Prostate gland (tissue), 2 donors: ENCODE measurements around the gene NPBWR2. TPM values are rescaled to one million over a fixed set of nuclear protein-coding genes. Genes with fewer than 3 reads are reported as not detected.
"Not testable (repeated sequence)": the region's sequence is repeated elsewhere in the genome, so short reads cannot be mapped to it uniquely, and the experiment has no call there.

Experiments used
- DNase-seq: peaks from one replicate; pipeline ENCODE4 v3.0.0-alpha.2; 2019; ENCODE audit warnings: low spot score
- H3K27ac ChIP-seq, 2 donors: fragments of 200-600 bp; sonication (generic); 2 replicates each; pipeline ENCODE4 v1.5.1; 2017 to 2019
- H3K27me3 ChIP-seq: fragments of 200-600 bp; sonication (generic); replicated peaks from 2 replicates; pipeline ENCODE4 v1.5.1; 2019; ENCODE audit not compliant: insufficient read depth
- H3K36me3 ChIP-seq, 2 donors: fragments of 200-600 bp; sonication (generic); 1 replicate in 1 of 2; 2 replicates in 1 of 2; pipeline versions ENCODE4 v1.5.1 to v1.8.1; 2017 to 2019
- H3K4me1 ChIP-seq: fragments of 200-600 bp; sonication (generic); replicated peaks from 2 replicates; pipeline ENCODE4 v1.5.1; 2019
- H3K4me3 ChIP-seq, 2 donors: fragments of 200-600 bp; sonication (generic); 2 replicates each; pipeline ENCODE4 v1.5.1; 2017 to 2019
- H3K9me3 ChIP-seq: fragments of 200-600 bp; sonication (generic); 2 replicates; pipeline ENCODE4 v1.5.1; 2017
- CTCF ChIP-seq, 4 experiments: fragments of 200-600 bp in 2 of 4; fragments of 450-650 bp in 2 of 4; sonication (generic) in 2 of 4; IDR thresholded peaks; 1 replicate in 3 of 4; 2 replicates in 1 of 4; pipeline ENCODE4 v1.5.1; 2016 to 2019; ENCODE audit warnings: antibody characterized with exemption in 4 of 4, mild to moderate bottlenecking in 2 of 4, moderate library complexity in 2 of 4
- POLR2A ChIP-seq: fragments of 450-650 bp; IDR thresholded peaks from one replicate; pipeline ENCODE4 v1.6.1; 2016; ENCODE audit warnings: antibody characterized with exemption, mild to moderate bottlenecking
- POLR2AphosphoS5 ChIP-seq: sonication (generic); formaldehyde crosslinking; IDR thresholded peaks from one replicate; pipeline ENCODE4 v1.6.1; 2017; ENCODE audit warnings: antibody characterized with exemption
- WGBS: methylation state at CpG from one replicate; pipeline ENCODE4 v1.1.5; 2018; 5-methylcytosine and 5-hydroxymethylcytosine counted together
- intact Hi-C: fragments of 100-400 bp; cut with DNase I; formaldehyde crosslinking; loops from one replicate; pipeline ENCODE4 v1.14.2; 2022
- total RNA-seq, 2 donors: library from RNA; depleted of rRNA; stranded (reverse); fragments of >200 nt; gene quantifications; one replicate each; pipeline ENCODE4 v1.1.0, GENCODE V29; 2016

NPBWR2 gene
- total RNA-seq, 2 donors from 2014 or later = not detected

DNA sequence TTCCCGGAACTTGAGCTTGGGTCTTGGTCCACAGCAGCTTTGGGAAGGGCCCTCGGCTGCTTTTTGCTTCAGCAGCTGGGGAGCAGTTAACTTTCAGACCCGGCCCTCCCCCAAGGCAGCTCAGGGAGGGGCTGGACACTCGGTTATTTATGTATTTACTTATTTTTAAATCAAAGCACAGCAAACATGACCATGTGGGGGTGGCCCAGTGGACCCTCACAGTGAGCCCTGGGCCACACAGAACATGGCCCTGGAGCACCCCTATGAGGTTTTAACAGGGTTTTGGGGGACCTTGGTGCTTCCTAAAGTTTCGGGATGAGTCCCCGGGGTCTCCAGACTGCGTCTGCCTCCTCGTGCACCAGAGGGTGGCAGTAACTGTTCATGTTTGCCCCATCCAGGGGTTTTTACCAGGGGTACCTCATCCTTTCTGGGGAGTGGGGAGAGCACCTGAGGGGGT, 26.6 kb upstream of the NPBWR2 start:
- no peak overlapping the region for H3K4me3 ChIP-seq
- no peak for DNase-seq
- WGBS = 44% methylated on average over 8 of the region's 8 CpGs
- intact Hi-C loops = no loop called here
- H3K36me3 ChIP-seq = no peaks in the 10 kb centered on the region
- H3K27me3 ChIP-seq = no peaks in the 10 kb centered on the region
- TF ChIP-seq POLR2AphosphoS5 (no peak), CTCF (IDR thresholded peaks at IDR 0.05) (peak in 1 of 4 experiments; percentile 8), POLR2A (no peak)
- H3K27ac ChIP-seq = no peak overlapping the region
- no peaks in the 10 kb centered on the region for H3K4me1 ChIP-seq
- no peaks in the 10 kb centered on the region for H3K9me3 ChIP-seq

DNA sequence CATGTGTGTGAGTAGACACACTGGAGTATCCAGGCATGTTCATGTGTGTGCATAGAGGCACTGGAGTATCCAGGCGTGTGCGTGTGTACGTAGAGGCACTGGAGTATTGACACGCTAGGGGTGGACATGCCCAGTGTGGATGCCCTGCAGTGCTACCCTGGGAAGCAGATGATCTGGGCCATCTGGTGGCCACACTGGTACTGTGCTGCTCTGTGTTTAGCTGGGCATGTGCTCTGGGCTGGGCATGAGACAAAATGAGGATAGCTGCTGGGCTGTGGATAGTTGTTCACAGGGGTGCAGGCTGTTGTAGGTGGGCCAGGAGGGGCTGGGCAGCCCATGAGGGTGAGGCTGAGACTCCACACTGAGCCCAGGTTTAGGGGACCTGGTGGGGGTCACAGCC, 24.0 kb upstream of the NPBWR2 start:
- H3K27me3 ChIP-seq = no peaks in the 10 kb centered on the region
- 72% methylated on average over 4 of the region's 4 CpGs for WGBS
- H3K27ac ChIP-seq = no peak overlapping the region
- no peak for DNase-seq
- no peaks in the 10 kb centered on the region for H3K4me1 ChIP-seq
- no peak overlapping the region for H3K4me3 ChIP-seq
- TF ChIP-seq CTCF (IDR thresholded peaks at IDR 0.05) (no peak), POLR2AphosphoS5 (no peak), POLR2A (no peak)
- intact Hi-C loops = no loop called here
- H3K36me3 ChIP-seq = no peaks in the 10 kb centered on the region
- no peaks in the 10 kb centered on the region for H3K9me3 ChIP-seq

DNA sequence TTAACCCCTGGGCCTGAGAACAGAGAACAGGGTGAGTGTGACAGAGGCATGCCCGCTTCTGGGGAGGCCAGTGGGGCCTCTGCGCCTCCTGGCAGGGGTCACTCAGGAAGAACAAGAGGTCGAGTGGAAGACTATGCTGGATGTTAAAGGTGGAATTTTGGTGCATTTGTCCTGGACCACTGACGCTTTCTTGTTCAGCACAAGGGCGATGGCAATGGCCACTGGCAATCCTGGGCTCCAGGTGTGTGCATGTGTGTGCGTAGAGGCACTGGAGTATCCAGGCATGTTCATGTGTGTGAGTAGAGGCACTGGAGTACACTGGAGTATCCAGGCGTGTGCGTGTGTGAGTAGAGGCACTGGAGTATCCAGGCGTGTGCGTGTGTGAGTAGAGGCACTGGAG, 23.5 kb upstream of the NPBWR2 start:
- WGBS = 82% methylated on average over 10 of the region's 10 CpGs
- DNase-seq = no peak
- intact Hi-C loops = no loop called here

GRCh38 chr20:64130271-64130670, 22.9 kb upstream of the NPBWR2 start:
- Histone ChIP-seq H3K4me1 (no peaks in the 10 kb centered on the region), H3K4me3 (no peak overlapping the region), H3K36me3 (no peaks in the 10 kb centered on the region), H3K27me3 (no peaks in the 10 kb centered on the region), H3K9me3 (no peaks in the 10 kb centered on the region), H3K27ac (no peak overlapping the region)
- DNase-seq = no peak
- intact Hi-C loops = no loop called here
- WGBS = 59% methylated on average over 5 of the region's 5 CpGs
- TF ChIP-seq POLR2AphosphoS5 = no peak
- no peak for TF ChIP-seq POLR2A

More for the DNA sequence above, 23.5 kb upstream of the NPBWR2 start:
- Histone ChIP-seq H3K9me3 (no peaks in the 10 kb centered on the region), H3K36me3 (no peaks in the 10 kb centered on the region), H3K4me1 (no peaks in the 10 kb centered on the region), H3K27me3 (no peaks in the 10 kb centered on the region), H3K4me3 (no peak overlapping the region), H3K27ac (no peak overlapping the region)
- TF ChIP-seq CTCF (IDR thresholded peaks at IDR 0.05) (no peak), POLR2AphosphoS5 (no peak), POLR2A (no peak)

- Histone ChIP-seq H3K36me3 (no peaks in the 10 kb centered on the region), H3K9me3 (no peaks in the 10 kb centered on the region), H3K27ac (no peak overlapping the region), H3K4me3 (no peak overlapping the region), H3K27me3 (no peaks in the 10 kb centered on the region), H3K4me1 (no peaks in the 10 kb centered on the region)
- TF ChIP-seq CTCF (IDR thresholded peaks at IDR 0.05) (no peak), POLR2AphosphoS5 (no peak), POLR2A (no peak)
- WGBS = 86% methylated on average over 11 of the region's 11 CpGs
- no peak for DNase-seq
- intact Hi-C loops = no loop called here
Observed at GRCh38 chr20:64129146-64129782, 21.9 kb upstream of the NPBWR2 start.

DNA sequence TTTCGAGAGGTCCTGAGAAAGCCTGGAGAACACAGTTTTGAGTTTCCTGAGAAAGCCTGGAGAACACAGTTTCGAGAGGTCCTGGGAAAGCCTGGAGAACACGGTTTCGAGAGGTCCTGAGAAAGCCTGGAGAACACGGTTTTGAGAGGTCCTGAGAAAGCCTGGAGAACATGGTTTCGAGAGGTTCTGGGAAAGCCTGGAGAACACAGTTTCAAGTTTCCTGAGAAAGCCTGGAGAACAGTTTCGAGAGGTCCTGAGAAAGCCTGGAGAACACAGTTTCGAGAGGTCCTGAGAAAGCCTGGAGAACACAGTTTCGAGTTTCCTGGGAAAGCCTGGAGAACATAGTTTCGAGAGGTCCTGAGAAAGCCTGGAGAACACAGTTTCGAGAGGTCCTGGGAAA, 16.2 kb upstream of the NPBWR2 start:
- H3K36me3 ChIP-seq, DNase-seq, H3K9me3 ChIP-seq, H3K4me1 ChIP-seq, intact Hi-C loops, H3K4me3 ChIP-seq, H3K27ac ChIP-seq, H3K27me3 ChIP-seq: not testable (repeated sequence)
- WGBS = 90% methylated on average over 11 of the region's 11 CpGs

- H3K27ac ChIP-seq, H3K27me3 ChIP-seq, H3K36me3 ChIP-seq, H3K4me1 ChIP-seq, H3K4me3 ChIP-seq, intact Hi-C loops, H3K9me3 ChIP-seq, DNase-seq: not testable (repeated sequence)
- WGBS = 92% methylated on average over 11 of the region's 11 CpGs
Observed at GRCh38 chr20:64122927-64123326, 15.6 kb upstream of the NPBWR2 start.
